Kidney capillary endothelial cell (primary cell): Measurements from ENCODE around the gene NSUN5.
"Not testable (repeated sequence)": the region's sequence is repeated elsewhere in the genome, so short reads cannot be mapped to it uniquely, and the experiment has no call there.

Source experiments
- DNase-seq: peaks from one replicate; pipeline ENCODE4 v3.0.0-alpha.2; 2018; ENCODE audit warnings: low spot score

NSUN5 gene

GRCh38 chr7:73267813-73268212, 40.8 kb downstream of the NSUN5 start:
- not testable (repeated sequence) for DNase-seq

DNA sequence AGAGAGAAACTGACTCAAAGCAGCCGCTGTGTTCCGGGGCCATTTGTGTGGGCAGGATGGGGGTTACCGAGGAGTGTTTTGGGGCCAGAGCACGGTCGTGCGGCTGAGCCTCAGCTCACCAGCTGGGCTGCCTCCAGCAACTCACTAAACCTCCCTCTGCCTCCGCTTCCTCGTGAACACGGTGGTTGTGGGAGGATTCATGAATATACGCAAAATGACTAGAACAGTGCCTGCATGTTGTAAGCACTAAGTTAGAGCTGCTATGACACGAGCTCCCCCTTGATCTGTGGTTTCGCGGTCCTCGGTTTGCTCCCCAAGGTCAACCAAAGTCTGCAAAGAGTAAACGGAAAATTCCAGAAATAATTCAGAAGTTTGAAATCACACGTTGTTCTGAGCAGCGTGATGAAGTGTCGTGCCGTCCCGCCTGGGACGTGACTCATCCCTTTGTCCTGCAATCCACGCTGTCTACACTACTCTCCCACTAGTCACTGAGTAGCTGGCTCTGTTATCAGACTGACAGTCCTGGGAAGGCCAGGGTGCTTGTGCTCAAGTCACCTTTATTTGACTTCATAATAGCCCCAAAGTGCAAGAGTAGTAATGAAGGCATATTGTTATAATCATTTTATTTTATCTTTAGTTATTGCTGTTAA, 41.8 kb downstream of the NSUN5 start:
- DNase-seq, result not testable (repeated sequence)

DNA sequence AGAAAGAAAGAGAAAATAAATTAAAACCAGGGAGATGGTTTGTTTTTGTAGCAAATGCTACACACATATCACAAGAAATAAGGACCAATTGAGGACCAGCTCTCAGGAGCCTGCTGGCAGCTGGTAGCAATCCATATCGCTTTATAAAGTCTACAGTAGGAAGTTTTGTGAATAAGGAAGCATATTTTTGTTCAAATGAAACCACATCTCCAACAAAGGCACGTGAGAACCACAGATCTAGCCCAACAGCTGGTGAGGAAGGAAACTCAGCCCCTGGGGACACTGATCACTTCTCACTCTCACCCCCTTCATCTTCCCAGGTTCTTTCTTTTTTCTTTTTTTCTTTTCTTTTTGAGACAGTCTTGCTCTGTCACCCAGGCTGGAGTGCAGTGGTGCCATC, 46.2 kb downstream of the NSUN5 start:
- DNase-seq, result not testable (repeated sequence)
